CD14-positive monocyte (primary cell): ENCODE results near the gene PXDC1. TPM values are rescaled to one million over a fixed set of nuclear protein-coding genes. Genes with fewer than 3 reads are reported as not detected.

Experiments
- DNase-seq, 3 donors: peaks; one replicate each; pipeline ENCODE4 v3.0.0-alpha.2; 2011 to 2022
- H2AFZ ChIP-seq: 2 replicates; pipeline ENCODE4 v1.6.0; 2012; ENCODE audit warnings: mild to moderate bottlenecking, low read depth, low read length, inconsistent platforms; ENCODE audit not compliant: insufficient read depth, poor library complexity, severe bottlenecking
- H3K27ac ChIP-seq, 2 donors: 1 replicate in 1 of 2; 2 replicates in 1 of 2; pipeline ENCODE4 v1.5.1; 2012 to 2013; ENCODE audit warnings: low read length in 2 of 2, control low read depth in 1 of 2, inconsistent platforms in 1 of 2, low read depth in 1 of 2, mild to moderate bottlenecking in 1 of 2
- H3K27me3 ChIP-seq, 2 donors: one replicate each; pipeline versions ENCODE4 v1.6.0 to v1.6.1; 2011 to 2013; ENCODE audit warnings: low read length in 2 of 2; ENCODE audit not compliant: control insufficient read depth in 2 of 2, insufficient read depth in 2 of 2
- H3K36me3 ChIP-seq, 2 donors: replicated peaks in 1 of 2; 1 replicate in 1 of 2; 2 replicates in 1 of 2; pipeline versions ENCODE4 v1.5.1 to v1.6.1; 2012 to 2013; ENCODE audit warnings: low read length in 2 of 2, control low read depth in 1 of 2, inconsistent platforms in 1 of 2, mild to moderate bottlenecking in 1 of 2; ENCODE audit not compliant: insufficient read depth in 2 of 2, control insufficient read depth in 1 of 2
- H3K4me1 ChIP-seq, 2 donors: 1 replicate in 1 of 2; 2 replicates in 1 of 2; pipeline versions ENCODE4 v1.5.1 to v1.6.1; 2012 to 2013; ENCODE audit warnings: low read length in 2 of 2, control low read depth in 1 of 2, inconsistent platforms in 1 of 2, mild to moderate bottlenecking in 1 of 2, moderate library complexity in 1 of 2; ENCODE audit not compliant: insufficient read depth in 2 of 2, control insufficient read depth in 1 of 2
- H3K4me2 ChIP-seq: replicated peaks from 2 replicates; pipeline ENCODE3; 2012; ENCODE audit warnings: low read length, moderate library complexity, mild to moderate bottlenecking; ENCODE audit not compliant: poor library complexity, severe bottlenecking; ENCODE audit errors: extremely low read depth
- H3K4me3 ChIP-seq, 3 experiments: fragments of 200-600 bp in 1 of 3; sonication (generic) in 1 of 3; replicated peaks in 1 of 3; 1 replicate in 2 of 3; 2 replicates in 1 of 3; pipeline ENCODE4 v1.5.1; 2011 to 2013; ENCODE audit warnings: low read length in 3 of 3, mild to moderate bottlenecking in 3 of 3, control low read depth in 2 of 3, low read depth in 2 of 3, inconsistent platforms in 1 of 3, moderate library complexity in 1 of 3
- H3K79me2 ChIP-seq: 2 replicates; pipeline ENCODE4 v1.6.0; 2012; ENCODE audit warnings: mild to moderate bottlenecking, control low read depth, inconsistent platforms, low read length, moderate library complexity; ENCODE audit not compliant: insufficient read depth
- H3K9ac ChIP-seq: 2 replicates; pipeline ENCODE4 v1.6.0; 2017; ENCODE audit warnings: low read length, mild to moderate bottlenecking; ENCODE audit not compliant: insufficient read depth, poor library complexity, severe bottlenecking
- H3K9me3 ChIP-seq, 2 donors: replicated peaks in 1 of 2; 1 replicate in 1 of 2; 2 replicates in 1 of 2; pipeline versions ENCODE4 v1.5.1 to v1.6.1; 2012 to 2013; ENCODE audit warnings: low read length in 2 of 2, control low read depth in 1 of 2; ENCODE audit not compliant: control insufficient read depth in 1 of 2, insufficient read depth in 1 of 2
- H4K20me1 ChIP-seq: 2 replicates; pipeline ENCODE4 v1.6.0; 2012; ENCODE audit warnings: mild to moderate bottlenecking, low read length, control low read depth, moderate library complexity; ENCODE audit not compliant: insufficient read depth
- H3K27ac Mint-ChIP-seq, 7 donors: one replicate each; pipeline ENCODE4 v1.8.0; 2020; ENCODE audit warnings: mild to moderate bottlenecking in 7 of 7, mixed read lengths in 7 of 7, moderate library complexity in 6 of 7, inconsistent platforms in 2 of 7
- H3K27me3 Mint-ChIP-seq, 3 donors: one replicate each; pipeline ENCODE4 v1.8.0; 2021 to 2022; ENCODE audit warnings: low read depth in 3 of 3, mild to moderate bottlenecking in 3 of 3, mixed read lengths in 3 of 3, moderate library complexity in 3 of 3, inconsistent platforms in 1 of 3
- H3K36me3 Mint-ChIP-seq, 2 donors: one replicate each; pipeline ENCODE4 v1.8.0; 2020; ENCODE audit warnings: mixed read lengths in 2 of 2, inconsistent platforms in 1 of 2, mild to moderate bottlenecking in 1 of 2
- H3K4me1 Mint-ChIP-seq: one replicate; pipeline ENCODE4 v1.8.0; 2020; ENCODE audit warnings: mild to moderate bottlenecking, mixed read lengths
- H3K4me3 Mint-ChIP-seq, 2 donors: one replicate each; pipeline ENCODE4 v1.8.0; 2020; ENCODE audit warnings: mild to moderate bottlenecking in 2 of 2, mixed read lengths in 2 of 2, moderate library complexity in 1 of 2
- H3K9me3 Mint-ChIP-seq, 7 donors: one replicate each; pipeline ENCODE4 v1.8.0; 2020 to 2022; ENCODE audit warnings: mixed read lengths in 7 of 7, mild to moderate bottlenecking in 6 of 7, moderate library complexity in 6 of 7, inconsistent platforms in 2 of 7
- WGBS: methylation state at CpG from one replicate; pipeline ENCODE4 v1.1.5; 2013; ENCODE audit warnings: missing lambda C conversion rate; ENCODE audit not compliant: insufficient coverage; 5-methylcytosine and 5-hydroxymethylcytosine counted together
- intact Hi-C, 2 donors: fragments of 100-400 bp; cut with micrococcal nuclease; formaldehyde crosslinking; loops; one replicate each; pipeline versions ENCODE4 v1.15.0 to v1.15.1; 2023
- polyA plus RNA-seq, 3 donors: library from polyadenylated mRNA; depleted of rRNA in 1 of 3; unstranded in 2 of 3; stranded (reverse) in 1 of 3; fragments of 300-500 nt in 2 of 3; fragments of >200 nt in 1 of 3; fragmentation: Illumina TruSeq in 2 of 3; gene quantifications; 1 replicate in 2 of 3; 2 replicates in 1 of 3; pipeline ENCODE4 v1.2.3, GENCODE V29; 2012 to 2021
- TF ChIP-seq, protein P1 (sequence below): fragments of 200-600 bp; IDR thresholded peaks from one replicate; pipeline ENCODE4 v1.8.0; 2022; ENCODE audit warnings: antibody characterized with exemption, mild to moderate bottlenecking

The PXDC1 gene
- polyA plus RNA-seq, 3 donors = 0.48 to 0.92 (median 0.55) TPM

DNA sequence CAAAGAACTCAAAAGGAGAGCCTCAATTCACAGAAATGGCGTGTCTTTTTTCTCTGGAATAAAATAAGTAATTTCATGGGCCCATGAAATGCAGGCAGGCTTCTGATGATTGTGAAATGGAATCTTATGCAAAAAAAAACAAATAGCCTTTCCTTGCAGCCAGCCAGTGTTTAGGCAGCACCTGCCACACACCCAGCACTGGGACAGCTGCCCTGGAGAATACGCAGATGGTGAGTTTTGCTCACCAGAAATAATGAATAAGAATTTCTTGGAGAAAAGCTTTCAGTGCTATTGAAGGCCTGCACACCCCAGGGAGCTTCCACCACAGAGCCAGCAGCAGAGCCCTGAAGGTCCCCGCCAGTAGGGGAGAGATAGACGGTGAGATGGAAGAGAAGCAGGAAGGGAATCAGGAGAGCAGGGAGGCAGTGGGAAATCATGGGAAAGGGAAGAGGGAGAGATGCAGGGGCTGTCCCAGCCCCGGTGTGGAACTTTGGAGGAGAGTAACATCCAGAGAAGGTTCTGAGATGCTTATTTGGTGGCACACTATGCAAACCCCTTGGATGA, 54.9 kb downstream of the PXDC1 start:
- no peak overlapping the region for H3K4me2 ChIP-seq
- WGBS = 97% methylated on average over 4 of the region's 5 CpGs
- no peaks in the 10 kb centered on the region for H3K36me3 ChIP-seq
- intact Hi-C loops = no loop called here
- H4K20me1 ChIP-seq = no peaks in the 10 kb centered on the region
- no peak overlapping the region for H3K27ac ChIP-seq
- Mint-ChIP-seq H3K27ac (no peak overlapping the region), H3K4me1 (no peaks in the 10 kb centered on the region), H3K36me3 (no peaks in the 10 kb centered on the region), H3K27me3 (peaks cover 3% of the 10 kb centered on the region in 3 donors), H3K9me3 (peaks cover 0 to 13% (median 3%) of the 10 kb centered on the region in 7 donors), H3K4me3 (no peak overlapping the region)
- no peaks in the 10 kb centered on the region for H3K4me1 ChIP-seq
- no peaks in the 10 kb centered on the region for H3K27me3 ChIP-seq
- no peak overlapping the region for H2AFZ ChIP-seq
- TF ChIP-seq, protein P1, sequence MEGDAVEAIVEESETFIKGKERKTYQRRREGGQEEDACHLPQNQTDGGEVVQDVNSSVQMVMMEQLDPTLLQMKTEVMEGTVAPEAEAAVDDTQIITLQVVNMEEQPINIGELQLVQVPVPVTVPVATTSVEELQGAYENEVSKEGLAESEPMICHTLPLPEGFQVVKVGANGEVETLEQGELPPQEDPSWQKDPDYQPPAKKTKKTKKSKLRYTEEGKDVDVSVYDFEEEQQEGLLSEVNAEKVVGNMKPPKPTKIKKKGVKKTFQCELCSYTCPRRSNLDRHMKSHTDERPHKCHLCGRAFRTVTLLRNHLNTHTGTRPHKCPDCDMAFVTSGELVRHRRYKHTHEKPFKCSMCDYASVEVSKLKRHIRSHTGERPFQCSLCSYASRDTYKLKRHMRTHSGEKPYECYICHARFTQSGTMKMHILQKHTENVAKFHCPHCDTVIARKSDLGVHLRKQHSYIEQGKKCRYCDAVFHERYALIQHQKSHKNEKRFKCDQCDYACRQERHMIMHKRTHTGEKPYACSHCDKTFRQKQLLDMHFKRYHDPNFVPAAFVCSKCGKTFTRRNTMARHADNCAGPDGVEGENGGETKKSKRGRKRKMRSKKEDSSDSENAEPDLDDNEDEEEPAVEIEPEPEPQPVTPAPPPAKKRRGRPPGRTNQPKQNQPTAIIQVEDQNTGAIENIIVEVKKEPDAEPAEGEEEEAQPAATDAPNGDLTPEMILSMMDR = no peak
- no peak overlapping the region for H3K4me3 ChIP-seq
- no peak for DNase-seq
- H3K9me3 ChIP-seq = peaks cover 0 to 4% of the 10 kb centered on the region in 2 donors
- no peaks in the 10 kb centered on the region for H3K79me2 ChIP-seq
- H3K9ac ChIP-seq = no peak overlapping the region

DNA sequence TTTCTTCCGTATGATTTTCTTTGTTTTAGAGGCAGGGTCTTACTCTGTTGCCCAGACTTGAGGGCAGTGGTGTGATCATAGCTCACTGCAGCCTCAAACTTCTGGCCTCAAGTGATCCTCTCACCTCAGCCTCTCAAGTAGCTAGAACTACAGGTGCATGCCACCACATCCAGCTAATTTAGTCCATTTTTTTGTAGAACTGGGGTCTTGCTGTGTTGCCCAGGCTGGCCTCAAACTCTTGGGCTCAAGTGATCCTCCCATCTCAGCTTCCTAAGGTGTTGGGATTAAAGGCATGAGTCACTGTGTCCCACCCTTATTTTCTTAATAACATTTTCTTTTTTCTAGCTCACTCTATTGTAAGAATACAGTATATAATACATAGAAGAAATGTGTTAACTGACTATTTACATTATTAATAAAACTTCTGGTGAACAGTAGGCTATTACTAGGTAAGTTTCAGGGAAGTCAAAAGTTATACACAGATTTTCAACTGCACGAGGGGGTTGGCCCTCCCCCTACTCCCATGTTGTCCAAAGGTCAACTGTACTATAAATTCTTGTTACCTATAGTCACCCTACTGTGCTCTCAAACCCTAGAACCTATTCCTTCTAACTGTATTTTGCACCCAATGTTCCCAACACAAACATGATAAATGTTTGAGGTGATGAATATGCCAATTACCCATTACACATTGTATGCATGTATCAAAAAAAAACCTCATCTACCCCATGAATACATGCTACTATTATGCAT, 56.3 kb downstream of the PXDC1 start:
- no peaks in the 10 kb centered on the region for H3K4me1 Mint-ChIP-seq
- intact Hi-C loops = no loop called here
- no peaks in the 10 kb centered on the region for H3K36me3 Mint-ChIP-seq

More for the DNA sequence above, 56.3 kb downstream of the PXDC1 start:
- TF ChIP-seq, protein P1 = no peak
- no peak overlapping the region for H3K9ac ChIP-seq
- DNase-seq = no peak
- H3K4me3 Mint-ChIP-seq = no peak overlapping the region
- H3K27me3 ChIP-seq = no peaks in the 10 kb centered on the region
- H3K9me3 ChIP-seq = peaks cover 0 to 4% of the 10 kb centered on the region in 2 donors
- H3K27ac ChIP-seq = no peak overlapping the region
- no peaks in the 10 kb centered on the region for H4K20me1 ChIP-seq
- H3K27ac Mint-ChIP-seq = no peak overlapping the region
- peaks cover 3 to 4% (median 3%) of the 10 kb centered on the region in 3 donors for H3K27me3 Mint-ChIP-seq
- H3K9me3 Mint-ChIP-seq = peaks cover 0 to 14% (median 3%) of the 10 kb centered on the region in 7 donors
- H3K36me3 ChIP-seq = no peaks in the 10 kb centered on the region
- no peak overlapping the region for H3K4me2 ChIP-seq
- no peaks in the 10 kb centered on the region for H3K4me1 ChIP-seq
- WGBS = 100% methylated on average over 1 of the region's 2 CpGs
- H2AFZ ChIP-seq = no peak overlapping the region
- no peaks in the 10 kb centered on the region for H3K79me2 ChIP-seq
- no peak overlapping the region for H3K4me3 ChIP-seq
